NAMALWA (cell line): ENCODE measurements around the gene DOCK2.

ENCODE experiments used
- DNase-seq: peaks from one replicate; pipeline ENCODE4 v3.0.0-alpha.2; 2015; ENCODE audit warnings: low spot score

Gene DOCK2

DNA sequence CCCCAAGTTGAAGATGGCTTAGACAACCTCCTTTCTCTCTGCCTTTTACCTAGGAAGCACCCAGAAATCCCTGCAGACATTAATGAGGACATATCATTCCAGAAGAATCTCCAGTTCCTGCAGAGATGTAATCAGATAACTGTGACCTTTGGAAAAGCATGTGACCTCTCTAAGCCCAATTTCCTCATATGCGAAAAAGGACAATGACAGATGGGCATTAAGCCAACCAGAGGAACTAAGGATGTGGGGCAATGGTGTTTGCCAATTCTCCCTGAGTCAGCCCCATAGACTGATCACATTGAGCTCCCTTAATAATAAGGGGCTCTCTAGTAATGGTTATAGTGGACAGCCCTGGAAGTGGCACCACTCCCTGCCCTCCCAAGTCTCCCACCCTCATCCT is 458.6 kb downstream of the DOCK2 start:
- DNase-seq: no peak

- no peak for DNase-seq
These were observed 460.9 kb downstream of the DOCK2 start for GRCh38 chr5:170097934-170098333.

- DNase-seq: peak; percentile 88
These were observed 463.2 kb downstream of the DOCK2 start for GRCh38 chr5:170100066-170100943.

DNA sequence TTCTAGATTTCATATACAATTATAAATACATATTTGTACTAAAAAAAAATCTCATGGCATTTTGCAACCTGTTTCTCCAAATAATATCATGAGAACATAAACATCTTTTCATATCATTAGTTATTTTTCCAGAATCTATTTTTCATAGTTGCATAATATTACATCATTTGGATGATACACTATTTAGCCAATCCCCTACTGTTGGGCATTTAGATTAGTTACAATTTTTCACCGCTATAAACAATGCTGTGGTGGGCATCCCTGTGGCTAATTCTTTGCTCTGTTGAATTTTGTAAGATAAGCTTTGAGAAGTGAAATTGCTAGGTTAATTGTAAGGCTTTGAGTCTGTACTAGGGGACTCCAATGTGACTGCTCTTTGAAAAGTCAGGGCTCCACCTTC is 466.4 kb downstream of the DOCK2 start:
- no peak for DNase-seq

DNA sequence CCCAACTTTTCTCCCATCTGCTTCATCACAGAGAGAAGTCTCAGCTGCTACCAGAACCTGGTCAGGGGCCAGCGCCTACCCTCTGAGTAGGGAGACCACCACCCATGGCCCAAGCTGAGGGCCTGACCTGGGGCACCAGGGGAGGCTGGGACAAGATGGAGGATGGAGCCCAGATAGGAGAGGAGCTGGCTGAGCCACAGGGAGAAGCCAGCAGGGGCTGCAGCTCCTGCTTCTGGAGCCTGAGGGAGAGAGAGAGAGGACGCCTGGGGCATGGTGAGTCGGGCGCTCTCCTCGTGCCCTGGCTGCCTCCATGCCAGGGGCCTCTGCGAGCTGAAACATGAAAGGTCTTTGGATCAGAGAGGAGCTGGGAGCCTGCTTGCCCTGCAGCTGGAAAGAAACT is 467.2 kb downstream of the DOCK2 start:
- no peak for DNase-seq

DNA sequence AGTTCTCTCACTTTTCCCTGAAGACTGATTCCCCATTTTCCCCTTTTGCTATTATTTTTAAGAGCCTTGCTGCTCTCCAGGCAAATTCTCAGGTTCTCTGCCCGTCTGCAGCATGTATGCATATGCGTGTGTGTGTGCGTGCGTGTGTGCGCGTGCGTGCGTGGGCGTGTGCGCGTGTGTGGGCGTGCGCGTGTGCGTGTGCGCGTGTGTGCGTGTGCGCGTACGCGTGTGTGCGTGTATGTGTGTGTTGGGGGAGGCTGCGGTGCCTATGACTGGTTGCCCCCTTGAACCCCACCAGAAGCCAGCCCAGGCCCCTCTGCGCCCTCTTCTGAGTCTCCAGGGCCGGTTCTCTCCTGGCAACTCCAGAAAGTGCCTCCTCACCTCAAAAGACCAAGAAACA is 467.6 kb downstream of the DOCK2 start:
- no peak for DNase-seq

- DNase-seq: no peak
These were observed 468.9 kb downstream of the DOCK2 start, which contains the start of gene FOXI1 for GRCh38 chr5:170105642-170106611. Gene FOXI1, plus strand, starts transcription at chr5:170105897. Its CDS starts 61 bp downstream, at chr5:170105958.

DNA sequence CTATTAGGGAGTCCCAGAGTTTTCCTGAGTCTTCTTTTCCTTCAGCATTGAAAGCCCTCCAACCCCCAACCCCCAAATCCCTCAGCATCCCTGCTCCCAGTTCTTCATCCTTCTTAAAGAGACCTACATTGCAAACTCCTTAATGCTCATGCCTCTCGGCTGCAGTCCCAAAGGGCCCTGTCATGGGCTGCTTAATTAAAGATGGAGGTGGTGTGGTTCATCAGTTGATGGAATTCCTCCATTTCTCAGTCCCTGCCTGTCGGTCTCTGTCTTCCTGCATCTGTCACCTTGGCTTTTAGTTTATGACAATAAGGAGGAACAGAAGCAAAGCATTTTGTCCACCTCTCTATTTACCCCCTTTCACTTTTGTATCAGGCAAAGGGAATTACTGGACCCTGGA is 470.6 kb downstream of the DOCK2 start:
- DNase-seq: no peak

GRCh38 chr5:170108266-170108785 is 471.3 kb downstream of the DOCK2 start:
- DNase-seq: no peak

GRCh38 chr5:170109059-170110031 is 472.3 kb downstream of the DOCK2 start:
- no peak for DNase-seq

GRCh38 chr5:170110403-170111087 is 473.5 kb downstream of the DOCK2 start:
- no peak for DNase-seq

DNA sequence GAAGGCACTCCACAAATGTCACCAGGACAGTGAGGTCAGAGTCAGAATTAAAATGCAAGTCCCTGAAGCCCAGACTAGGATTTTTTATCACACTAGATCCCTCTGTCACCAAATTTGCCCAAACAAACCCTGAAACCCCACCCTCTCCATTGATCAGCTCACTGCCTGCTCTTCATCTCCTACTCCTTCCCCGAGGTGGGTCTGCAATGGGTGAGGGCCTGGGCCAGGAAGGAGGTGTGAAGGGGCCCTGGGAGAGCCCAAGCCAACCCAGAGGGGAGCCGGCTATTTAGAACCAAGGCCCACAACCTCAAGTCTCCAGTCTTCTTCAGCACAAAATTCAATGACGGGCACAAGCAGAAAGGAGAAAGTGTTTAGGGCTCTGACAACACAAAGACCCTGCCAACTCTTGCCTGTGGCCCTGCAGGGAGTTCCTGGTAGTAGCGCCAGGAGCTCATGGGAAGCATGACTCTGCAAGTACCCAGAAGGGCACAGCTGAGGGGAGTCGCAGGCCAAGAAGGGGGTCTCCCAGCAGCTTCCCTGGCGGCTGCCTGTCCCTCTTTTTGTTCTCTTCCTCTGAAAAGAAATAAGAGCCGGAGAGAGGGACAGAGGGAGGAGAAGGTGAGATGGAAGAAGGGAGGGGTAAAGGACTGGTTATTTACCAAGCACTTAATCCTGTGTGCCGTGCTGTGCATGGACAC is 474.2 kb downstream of the DOCK2 start:
- DNase-seq: no peak

DNA sequence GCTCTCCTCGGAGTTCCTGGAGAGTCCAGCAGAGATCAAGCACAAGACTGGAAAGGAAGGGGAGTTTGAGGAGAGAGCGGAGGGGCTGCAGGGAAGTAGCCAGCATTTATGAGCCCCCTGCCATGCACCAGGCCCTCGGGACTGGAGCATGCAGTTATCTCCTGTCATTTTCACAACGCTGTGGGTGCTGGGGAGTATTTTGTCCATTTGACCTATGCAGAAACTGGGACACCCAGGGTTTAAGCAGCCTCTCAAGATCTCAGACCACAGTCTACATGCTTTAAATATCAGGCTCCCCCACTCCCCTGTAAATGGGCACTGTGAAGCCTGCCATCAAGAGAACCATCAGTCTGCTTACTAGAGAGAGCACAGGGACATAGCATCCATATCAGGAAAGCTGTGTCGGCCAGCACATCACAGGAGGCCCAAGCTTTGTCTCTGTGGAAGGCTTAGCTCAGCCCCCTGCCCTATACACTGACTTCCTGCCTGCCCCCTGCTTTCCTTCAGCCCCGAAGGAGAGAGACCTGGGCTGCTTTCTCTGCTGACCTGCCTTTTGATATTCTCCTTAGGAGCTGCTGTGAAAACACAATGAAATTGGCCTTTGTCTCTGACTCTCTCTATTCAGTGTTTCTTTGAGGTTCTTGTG is 475.9 kb downstream of the DOCK2 start:
- no peak for DNase-seq

DNA sequence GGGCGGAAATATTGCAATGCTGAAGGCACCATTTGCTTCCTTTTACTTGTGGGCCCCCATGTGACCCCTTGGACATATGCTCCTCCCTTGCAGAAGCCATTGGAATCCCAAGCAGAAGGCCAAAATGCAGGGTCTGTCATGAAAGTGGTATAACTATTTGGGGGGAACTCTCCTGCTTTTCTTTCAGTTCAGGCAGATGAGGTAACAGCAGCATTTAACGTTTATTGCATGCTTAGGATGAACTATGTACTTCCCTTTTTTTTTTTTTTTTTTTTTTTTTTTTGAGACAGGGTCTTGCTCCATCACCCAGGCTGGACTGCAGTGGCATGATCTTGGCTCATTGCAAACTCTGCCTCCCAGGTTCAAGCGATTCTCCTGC is 476.4 kb downstream of the DOCK2 start:
- no peak for DNase-seq

- DNase-seq: no peak
These were observed 477.2 kb downstream of the DOCK2 start for GRCh38 chr5:170114271-170114670.

- DNase-seq: no peak
These were observed 478.9 kb downstream of the DOCK2 start for GRCh38 chr5:170115925-170116324.

- DNase-seq: no peak
These were observed 480.7 kb downstream of the DOCK2 start for GRCh38 chr5:170117736-170118135.

- no peak for DNase-seq
These were observed 483.5 kb downstream of the DOCK2 start for GRCh38 chr5:170120576-170120975.

- DNase-seq: no peak
These were observed 484.2 kb downstream of the DOCK2 start for GRCh38 chr5:170121321-170121720.

GRCh38 chr5:170126061-170126460 is 489.0 kb downstream of the DOCK2 start:
- DNase-seq: no peak
